B cell (primary cell): Measurements from ENCODE around the gene ALPL.

Source experiments
- CTCF ChIP-seq: fragments of 200-600 bp; IDR thresholded peaks from one replicate; pipeline ENCODE4 v1.8.0; 2022; ENCODE audit warnings: antibody characterized with exemption, mild to moderate bottlenecking
- EZH2 ChIP-seq: IDR thresholded peaks from 2 replicates; pipeline ENCODE4 v1.6.1; 2012; ENCODE audit warnings: borderline replicate concordance, low read depth, mild to moderate bottlenecking, moderate library complexity, low read length; ENCODE audit not compliant: insufficient read depth, poor library complexity, severe bottlenecking

- TF ChIP-seq EZH2 (no peak), CTCF (no peak)
Measured at GRCh38 chr1:21618059-21618458, 108.8 kb downstream of the ALPL start.
